ENCODE results near the gene ZNF467.

The ZNF467 gene

DNA sequence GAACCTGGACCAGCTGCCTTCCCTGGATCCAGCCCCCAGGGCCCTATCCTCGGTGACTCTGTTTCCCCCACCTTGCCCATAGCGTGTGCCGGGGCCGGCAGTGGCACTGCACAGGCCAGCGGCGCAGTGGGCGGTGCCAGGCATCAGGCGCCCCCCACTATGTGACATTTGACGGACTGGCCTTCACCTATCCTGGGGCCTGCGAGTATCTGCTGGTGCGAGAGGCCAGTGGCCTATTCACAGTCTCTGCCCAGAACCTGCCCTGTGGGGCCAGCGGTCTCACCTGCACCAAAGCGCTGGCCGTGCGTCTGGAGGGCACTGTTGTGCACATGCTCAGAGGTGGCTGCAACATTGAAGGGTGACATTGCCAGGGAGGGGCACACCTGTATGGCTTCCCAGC, 12.0 kb upstream of the ZNF467 start:
- ATAC-seq (no peak), DNase-seq (no peak)

DNA sequence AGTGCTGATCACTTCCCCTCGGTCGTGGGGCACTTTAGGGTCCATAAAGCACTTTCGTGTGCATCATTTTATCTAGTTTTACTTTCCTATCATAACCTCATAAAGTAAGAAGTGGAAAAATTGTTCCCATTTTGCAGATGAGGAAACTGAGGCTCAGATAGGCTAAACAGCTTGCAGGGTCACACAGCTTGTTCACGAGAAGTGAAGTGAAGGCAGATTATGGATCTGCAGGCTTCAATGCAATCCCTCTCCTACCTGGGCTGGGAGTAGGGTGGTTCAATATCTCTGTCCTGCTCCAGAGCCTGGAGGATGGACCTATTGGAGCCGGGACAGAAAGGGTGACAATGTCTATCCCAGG, 10.8 kb upstream of the ZNF467 start:
- ATAC-seq: no peak
- DNase-seq: no peak

DNA sequence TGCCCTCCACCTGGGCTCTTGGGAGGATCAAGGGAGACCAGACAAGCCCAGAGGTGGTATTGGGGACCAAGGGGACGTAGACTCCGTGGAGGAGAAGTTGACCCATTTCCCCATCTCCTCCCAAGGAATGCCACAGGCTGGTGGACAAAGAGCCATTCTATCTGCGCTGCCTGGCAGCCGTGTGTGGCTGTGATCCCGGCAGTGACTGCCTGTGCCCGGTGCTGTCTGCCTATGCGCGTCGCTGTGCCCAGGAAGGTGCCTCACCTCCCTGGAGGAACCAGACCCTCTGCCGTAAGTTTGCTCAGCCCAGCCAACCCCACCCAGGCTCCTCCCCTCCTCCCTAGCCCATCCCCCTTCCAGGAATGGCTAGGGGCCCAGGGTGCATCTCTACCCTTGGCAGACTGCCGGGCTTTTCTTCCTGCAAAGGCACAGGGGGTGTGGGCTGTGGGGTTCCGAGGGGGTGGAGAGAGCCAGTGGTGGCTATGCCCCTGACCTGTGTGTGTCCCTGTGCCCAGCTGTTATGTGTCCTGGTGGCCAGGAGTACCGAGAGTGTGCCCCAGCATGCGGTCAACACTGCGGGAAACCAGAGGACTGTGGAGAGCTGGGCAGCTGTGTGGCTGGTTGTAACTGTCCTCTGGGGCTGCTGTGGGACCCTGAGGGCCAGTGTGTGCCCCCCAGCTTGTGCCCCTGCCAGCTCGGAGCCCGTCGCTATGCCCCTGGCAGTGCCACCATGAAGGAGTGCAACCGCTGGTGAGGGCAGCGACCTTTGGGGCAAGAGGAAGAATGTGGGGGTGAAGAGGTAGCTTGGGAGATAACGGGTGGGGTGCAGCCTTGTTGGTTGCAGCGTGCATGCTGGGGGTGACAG, 10.2 kb upstream of the ZNF467 start:
- DNase-seq (no peak), ATAC-seq (no peak)

DNA sequence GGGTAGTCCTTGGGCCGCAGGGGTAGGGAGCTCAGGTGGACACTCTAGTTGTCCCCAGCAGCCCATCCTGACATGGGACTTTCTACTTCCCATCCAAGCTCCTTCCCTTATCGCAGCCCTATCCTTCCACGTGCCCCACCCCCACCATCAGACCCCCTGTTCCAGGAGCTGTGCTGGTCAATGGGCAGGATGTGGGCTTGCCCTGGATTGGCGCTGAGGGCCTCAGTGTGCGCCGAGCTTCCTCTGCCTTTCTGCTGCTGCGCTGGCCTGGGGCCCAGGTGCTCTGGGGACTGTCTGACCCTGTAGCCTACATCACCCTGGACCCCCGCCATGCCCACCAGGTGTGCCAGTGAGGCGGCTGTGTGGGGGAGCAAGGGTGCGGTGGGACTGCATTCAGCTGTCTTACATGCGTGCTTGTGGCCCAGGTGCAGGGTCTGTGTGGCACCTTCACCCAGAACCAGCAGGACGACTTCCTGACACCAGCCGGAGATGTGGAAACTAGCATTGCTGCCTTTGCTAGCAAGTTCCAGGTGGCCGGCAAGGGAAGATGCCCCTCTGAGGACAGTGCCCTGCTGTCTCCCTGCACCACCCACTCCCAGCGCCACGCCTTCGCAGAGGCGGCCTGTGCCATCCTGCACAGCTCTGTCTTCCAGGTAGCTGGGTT, 9.4 kb upstream of the ZNF467 start:
- no peak for ATAC-seq
- DNase-seq: no peak

DNA sequence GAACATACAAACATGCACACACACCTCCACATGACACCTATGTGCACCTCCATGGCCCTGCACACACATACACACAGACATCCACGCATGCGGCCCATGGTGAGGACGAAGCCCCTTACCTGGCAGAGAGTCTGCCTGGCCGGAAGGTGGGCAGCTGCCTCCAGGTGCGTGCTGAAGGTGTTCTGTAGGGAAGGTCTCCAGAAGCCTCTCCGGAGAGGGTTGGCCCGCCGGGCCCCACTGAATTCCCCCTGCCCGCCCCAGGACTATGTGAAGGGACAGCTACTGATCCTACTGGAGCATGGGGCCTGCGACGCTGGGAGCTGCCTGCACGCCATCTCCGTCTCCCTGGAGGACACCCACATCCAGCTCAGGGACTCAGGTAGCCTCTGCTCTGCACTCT, 8.5 kb upstream of the ZNF467 start:
- no peak for DNase-seq
- no peak for ATAC-seq

DNA sequence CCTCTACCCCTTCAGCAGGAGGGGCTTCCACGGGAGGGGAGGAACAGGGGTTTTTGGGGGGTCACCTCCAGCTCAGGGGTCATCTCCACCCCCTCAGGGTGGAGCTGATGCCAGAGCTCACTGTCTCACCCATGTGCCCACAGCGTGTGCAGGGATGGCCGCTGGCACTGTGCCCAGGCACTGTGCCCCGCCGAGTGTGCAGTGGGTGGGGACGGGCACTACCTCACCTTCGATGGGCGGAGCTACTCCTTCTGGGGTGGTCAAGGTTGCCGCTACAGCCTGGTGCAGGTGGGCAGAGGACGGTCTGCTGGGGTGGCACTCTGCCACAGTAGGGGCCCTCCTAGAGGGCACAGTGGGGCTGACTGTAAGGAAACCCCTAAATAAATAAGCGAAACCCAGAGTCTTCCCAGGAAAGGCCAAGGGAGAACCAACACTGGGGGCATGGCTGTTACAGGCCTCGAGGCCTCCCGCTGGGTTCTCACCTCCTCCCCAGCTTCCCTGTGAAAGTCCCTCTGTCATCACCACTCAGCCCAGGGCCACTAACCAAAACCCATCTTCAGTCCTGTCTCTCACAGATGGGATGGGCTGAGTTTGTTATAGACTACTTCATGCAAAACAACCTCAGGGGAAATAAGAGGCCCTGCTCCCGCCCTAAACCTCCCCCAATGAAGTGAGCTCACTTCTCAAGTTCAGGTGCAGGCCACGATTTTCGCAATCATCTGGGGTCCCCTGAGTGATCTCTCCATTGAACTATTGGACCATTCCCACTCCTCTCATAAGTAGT, 7.4 kb upstream of the ZNF467 start:
- ATAC-seq (no peak), DNase-seq (no peak)

DNA sequence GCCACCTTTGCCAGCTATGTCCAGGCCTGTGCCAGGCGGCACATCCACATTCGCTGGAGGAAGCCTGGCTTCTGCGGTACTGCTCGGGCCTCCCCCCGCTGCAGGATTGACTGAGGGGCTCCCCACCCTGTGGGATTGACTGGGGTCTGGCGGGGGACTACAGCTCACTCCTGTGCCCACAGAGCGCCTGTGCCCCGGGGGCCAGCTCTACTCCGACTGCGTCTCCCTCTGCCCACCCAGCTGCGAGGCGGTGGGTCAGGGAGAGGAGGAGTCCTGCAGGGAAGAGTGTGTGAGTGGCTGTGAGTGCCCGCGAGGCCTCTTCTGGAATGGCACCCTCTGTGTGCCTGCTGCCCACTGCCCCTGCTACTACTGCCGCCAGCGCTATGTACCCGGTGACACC, 6.7 kb upstream of the ZNF467 start:
- DNase-seq: no peak
- no peak for ATAC-seq

DNA sequence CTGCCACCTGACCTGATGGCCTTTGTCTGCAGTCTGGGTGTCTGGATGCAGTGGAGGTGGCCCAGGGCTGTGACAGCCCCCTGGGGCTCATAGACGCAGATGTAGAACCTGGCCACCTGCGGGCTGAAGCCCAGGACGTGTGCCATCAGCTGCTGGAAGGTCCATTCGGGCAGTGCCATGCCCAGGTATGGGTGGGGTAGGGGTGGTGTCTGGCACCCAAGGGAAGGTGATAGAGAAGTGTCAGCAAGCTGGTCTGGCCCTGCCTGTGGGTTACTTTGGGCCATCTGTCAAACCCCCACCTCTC, 6.1 kb upstream of the ZNF467 start:
- ATAC-seq (no peak), DNase-seq (no peak)

DNA sequence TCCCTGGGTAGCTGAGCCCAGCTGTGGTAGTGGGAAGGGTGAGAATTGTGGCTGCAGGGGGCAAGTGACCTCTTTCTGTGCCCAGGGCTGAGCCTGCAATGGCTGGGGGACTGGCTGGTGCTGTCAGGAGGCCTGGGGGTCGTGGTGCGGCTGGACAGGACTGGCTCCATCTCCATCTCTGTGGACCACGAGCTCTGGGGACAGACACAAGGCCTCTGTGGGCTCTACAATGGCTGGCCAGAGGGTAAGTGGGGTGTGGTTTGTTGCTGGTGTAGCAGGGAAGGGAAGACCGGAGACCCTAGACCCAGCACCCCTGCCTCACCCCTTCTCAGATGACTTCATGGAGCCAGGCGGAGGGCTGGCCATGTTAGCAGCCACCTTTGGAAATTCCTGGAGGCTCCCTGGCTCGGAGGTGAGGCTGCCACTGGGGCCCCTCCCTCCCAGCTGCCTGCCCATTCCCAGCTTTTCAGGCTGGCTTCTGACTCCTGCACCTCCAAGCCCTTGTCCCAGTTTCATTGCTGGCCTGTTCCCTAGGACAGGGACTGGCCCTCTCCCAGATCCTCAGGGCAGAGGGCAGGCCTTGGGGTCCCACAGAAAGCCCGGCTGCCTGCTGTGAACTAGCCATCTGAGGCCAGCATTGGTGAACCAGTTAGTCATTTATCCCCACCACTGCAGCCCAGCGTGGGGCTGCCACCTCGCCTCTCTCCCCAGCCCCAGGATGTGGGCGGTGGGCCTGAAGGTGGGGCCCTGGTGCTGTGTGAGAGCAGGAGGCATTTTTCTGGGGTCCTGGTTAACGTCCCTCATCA, 5.5 kb upstream of the ZNF467 start:
- ATAC-seq: no peak
- no peak for DNase-seq

DNA sequence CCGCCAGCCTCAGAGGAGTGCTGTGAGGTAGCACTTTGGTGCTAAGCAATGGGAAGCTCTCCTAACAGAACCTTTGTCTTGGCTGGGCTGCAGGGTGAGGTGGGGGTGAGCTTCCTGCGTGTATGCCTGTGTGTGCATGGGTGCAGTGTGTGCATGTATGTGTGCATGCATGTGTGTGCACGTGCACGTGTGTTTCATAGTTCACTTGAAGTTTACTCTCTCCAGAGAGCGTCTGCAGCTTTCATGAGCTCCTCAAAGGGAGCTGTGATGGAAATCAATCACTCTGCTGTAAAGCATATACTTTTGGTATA, 4.9 kb upstream of the ZNF467 start:
- no peak for DNase-seq
- no peak for ATAC-seq

DNA sequence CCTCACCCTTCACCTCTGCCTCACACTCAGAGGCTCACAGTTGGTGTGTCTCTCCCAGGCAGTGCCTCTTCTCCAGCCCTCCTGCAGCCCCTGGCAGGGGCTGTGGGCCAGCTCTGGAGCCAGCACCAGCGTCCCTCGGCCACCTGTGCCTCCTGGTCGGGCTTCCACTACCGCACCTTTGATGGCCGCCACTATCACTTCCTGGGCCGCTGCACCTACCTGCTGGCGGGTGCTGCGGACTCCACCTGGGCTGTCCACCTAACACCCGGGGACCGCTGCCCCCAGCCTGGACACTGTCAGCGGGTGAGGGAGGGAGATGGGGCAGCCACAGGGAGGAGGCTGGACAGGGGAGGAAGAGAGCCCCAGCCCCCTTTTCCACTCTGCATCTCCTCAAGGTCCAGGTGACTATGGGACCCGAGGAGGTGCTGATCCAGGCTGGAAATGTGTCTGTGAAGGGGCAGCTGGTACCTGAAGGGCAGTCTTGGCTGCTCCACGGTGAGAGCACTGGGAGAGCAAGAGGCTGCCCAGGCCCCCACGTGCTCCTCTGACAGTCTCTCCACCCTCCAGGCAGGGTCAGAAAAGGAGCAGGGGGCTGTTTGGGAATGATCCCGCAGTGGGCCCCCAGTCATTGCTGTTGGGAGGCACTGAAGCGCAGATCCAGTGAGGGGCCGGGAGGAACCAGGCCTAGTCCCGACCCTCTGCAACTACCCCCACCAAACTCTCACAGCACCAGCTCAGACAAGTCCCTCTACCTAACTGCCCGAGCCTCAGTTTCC, 4.4 kb upstream of the ZNF467 start:
- DNase-seq: no peak
- ATAC-seq: no peak

DNA sequence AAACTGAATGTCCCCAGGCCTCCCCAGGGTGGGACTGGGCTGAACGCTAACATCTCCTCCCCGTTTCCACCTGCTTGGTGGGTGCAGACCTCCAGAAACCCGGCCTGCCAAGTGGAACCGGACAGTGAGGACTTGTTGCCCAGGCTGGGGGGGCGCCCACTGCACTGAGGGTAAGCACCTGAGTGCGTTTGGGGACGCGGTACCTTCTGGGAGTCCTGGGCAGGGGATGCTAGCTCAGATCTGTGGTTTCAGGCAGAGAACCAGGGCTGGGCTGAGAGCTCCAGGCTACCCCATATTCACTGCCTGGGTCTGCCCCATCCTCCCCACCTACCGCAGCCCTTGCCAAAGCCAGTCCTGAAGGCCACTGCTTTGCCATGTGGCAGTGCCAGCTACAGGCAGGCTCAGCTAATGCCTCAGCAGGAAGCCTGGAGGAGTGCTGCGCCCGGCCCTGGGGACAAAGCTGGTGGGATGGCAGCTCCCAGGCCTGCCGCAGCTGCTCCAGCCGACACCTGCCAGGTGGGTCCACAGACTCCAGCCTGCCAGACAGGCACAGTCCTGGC, 3.5 kb upstream of the ZNF467 start:
- no peak for DNase-seq
- ATAC-seq: no peak

DNA sequence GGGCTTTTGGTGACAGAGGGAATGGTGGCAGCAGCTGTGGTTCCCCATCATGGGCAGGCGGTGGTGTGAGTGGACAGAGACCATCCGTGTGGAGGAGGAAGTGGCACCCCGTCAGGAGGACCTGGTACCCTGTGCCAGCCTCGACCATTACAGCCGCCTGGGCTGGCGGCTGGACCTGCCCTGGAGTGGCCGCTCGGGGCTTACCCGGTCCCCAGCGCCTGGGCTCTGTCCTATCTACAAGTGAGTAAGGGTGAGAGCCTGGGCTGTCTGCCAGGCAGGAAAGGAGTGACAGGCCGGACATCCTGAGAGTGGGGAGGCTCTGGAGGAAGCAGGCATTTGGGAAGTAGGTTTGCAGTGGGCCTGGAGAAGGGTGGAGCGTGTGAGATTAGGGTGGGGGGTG, 2.9 kb upstream of the ZNF467 start:
- DNase-seq (no peak), ATAC-seq (no peak)

DNA sequence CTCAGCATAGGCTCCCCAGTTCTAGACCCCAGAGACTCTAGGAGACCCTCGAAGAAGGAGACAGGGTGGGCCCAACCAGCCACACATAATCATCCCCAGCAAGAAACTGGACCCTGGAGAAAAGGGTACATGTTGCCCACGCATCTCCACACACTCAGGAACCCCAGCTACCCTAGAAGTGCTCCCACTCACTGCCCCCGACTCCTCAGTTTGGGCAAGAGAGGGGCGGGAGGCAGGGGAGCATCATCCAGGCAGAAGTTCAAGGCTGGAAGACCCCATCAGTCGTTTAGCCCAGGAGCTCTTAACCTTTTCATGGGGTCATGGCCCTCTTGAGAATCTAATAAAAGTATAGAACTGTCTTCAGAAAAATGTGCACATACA, 1.8 kb upstream of the ZNF467 start:
- ATAC-seq: no peak

DNA sequence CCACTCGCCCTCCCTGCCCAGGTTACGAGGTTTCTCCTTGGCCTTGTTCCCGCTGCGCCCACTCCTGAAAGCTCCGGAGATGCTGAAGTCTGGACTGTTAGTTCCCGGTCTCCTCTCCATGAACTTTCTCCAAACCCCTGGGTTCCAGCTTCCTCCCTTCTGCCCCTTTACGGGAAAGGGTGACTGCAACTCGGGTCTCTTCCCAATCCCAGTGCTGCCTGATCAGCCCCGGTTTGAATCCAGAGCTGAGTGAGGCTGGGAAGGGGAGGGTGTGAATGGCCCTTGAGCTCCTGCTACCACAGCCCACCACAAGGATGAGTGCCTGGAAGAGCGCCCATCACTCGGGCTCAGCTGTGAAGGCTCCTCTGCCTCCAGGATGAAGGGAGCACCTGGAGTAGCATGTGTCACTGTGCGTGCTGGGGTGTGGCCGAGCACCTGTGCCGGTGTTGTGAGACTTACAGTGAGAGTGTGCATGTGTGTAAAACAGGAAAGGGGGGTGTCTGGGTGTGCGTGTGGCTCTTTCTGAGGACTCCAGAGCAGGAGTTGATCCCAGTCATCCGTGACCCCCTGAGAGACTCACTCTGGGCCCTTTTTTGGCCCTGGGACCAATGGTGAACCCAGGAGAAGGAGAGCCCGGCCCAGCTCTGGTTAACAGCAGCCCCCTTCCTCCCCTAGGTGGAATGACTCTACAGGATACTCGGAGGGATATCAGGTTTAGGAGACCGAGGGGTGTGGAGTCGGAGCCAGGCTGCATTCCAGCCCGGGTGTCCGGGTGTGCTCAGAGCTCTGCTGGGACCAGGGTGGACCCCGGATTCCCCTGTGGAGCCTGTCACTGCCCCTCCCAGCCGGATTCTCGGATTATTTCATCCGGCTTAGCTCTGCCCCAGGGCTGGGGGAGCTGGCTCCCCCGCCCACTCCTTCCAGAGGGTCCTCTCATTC, 1.1 kb upstream of the ZNF467 start:
- ATAC-seq (no peak), DNase-seq (no peak)

More for the DNA sequence above, 1.8 kb upstream of the ZNF467 start:
- DNase-seq: no peak

DNA sequence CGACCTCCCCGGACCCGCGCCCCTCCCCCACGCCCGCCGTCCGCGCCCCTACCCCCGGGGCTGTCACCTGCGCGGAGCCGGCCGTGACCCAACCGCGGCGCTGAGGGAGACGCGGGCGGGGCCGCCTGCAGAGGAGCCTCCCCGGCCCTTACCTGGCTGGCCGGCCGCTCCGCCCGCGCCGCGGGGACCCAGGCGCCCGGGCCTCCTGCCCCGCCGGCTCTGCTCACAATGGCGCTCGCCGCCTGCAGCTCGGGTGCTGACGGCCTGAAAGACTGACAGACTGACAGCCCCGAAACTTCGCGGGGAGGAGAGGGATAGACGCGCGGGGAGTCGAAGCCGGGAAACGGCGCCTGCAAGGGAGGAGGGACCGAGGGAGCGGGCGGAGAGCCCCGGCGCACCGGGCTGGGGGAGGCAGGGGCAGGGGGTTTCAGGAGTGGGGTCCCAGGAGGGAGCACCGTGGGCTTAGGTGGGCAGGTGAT, 393 bp downstream of the ZNF467 start:
- DNase-seq (peak; percentile 26), ATAC-seq (no peak)

DNA sequence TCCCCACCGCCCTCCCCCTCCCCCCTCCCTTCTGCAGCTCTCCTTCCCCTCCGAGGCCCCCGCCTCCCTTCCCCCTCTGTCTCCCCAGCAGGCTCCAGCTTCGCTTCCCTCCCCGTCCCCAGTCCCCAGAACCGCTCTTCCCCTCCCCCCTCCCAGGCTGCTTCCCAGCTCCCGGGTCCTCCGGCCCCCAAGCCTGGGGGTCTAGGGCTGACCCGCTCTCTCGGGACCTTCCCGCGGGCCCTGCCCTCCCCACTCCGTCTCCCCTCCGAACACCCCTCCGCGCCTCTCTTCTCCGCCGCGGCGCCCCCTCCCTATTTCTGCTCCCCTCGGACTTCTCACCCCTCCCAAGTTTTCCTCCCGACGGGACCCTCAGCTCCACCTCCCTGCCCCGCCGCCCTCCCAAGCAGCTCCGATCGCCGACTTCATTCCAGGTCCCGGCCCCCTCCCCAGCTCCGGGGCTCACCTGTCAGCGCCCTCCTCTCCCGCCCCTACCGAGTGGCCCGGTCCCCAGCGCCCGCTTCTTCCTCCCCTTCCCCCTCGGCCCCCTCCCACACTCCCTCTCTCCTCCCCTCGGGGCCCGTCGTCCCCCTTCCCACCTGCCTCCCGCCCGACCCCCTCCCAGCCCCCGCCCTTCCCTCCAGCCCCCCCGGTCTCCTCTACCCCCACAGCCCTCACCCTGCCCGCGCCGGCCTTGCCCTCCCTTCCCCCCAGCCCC, 990 bp downstream of the ZNF467 start:
- ATAC-seq: no peak
- DNase-seq: peak; percentile 33

DNA sequence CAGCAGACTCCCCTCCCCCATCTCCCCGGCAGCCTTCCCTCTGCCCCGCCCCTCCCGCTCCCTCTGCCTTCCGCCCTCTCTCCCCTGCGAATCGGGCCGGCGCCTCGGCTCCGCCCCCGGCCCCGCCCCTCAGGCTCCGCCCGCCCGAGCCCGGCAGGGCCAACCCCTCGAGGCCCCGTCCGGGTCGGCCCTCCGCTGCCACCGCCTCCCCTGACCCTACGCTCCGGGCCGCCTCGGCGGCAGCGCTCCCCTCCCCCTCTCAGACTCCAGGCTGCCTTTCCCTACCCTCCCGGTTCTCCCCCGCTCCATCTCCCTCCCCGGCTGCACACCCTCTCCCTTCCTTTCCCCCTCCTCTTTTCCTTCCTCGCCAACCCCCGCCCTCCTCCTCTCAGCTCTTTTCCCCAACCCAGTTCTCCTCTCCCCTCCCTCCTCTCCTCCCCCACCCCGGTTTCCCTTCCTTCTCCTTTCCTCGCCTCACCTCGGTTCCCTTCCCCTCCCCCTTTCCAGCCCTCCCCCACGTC, 1.6 kb downstream of the ZNF467 start:
- peak; percentile 90 for DNase-seq
- peak; percentile 97 for ATAC-seq
